ENCODE data around the gene HORMAD2.
"Not testable (repeated sequence)": the region's sequence is repeated elsewhere in the genome, so short reads cannot be mapped to it uniquely, and the experiment has no call there.

The HORMAD2 gene

DNA sequence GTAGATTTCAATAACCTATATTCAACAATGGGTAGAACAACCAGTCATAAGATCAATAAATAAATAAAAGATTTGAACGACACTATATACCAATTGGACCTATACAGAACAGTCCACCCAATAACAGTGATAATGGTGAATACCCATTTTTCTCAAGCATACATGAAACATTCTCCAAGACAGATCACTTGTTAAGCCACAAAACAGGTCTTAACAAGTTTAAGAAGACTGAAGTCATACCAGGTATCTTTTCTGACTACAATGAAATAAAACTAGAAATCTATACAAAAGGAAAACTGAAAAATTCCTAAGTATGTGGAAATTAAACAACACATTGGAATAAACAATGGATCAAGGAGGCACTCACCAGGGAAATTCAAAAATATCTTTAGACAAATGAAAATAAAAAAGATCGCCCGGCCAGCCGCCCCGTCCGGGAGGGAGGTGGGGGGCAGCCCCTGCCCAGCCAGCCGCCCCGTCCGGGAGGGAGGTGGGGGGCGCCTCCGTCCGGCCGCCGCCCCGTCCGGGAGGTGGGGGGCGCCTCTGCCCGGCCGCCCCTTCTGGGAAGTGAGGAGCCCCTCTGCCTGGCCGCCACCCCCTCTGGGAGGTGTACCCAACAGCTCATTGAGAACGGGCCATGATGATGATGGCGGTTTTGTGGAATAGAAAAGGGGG, 20.8 kb upstream of the HORMAD2 start:
- DNase-seq, result not testable (repeated sequence)

DNA sequence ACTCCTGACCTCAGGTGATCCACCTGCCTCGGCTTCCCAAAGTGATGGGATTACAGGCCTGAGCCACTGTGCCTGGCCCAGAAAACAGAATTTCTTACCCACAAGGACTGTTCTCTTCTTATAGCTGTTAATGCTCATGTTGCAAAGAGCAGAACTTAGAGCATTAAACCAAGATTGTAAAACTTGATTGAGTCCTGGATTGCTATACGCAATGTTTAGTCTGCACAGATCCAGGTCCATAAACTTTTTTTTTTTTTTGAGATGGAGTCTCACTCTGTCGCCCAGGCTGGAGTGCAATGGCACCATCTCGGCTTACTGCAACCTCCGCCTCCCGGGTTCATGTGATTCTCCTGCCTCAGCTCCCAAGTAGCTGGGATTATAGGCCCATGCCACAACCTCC, 19.2 kb upstream of the HORMAD2 start:
- DNase-seq, result not testable (repeated sequence)

DNA sequence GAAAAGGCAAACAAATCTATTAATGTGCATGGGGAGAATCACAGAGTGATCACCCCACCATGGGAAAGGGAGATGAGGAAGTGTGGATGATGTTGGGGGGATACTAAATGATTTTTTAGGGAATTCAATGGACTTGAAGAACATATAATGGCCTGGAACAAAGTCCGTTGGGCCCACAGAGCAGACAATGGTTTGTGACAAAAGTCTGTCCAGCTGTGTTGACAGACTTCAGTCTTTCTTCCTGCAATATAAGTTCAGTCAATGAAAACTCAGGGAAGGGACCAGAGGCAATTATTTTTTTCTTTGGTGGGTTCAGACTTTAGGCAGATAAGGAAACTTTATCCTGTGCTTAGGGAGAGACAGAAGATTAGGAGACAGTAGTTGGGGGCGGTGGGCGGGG, 18.0 kb upstream of the HORMAD2 start:
- no peak for DNase-seq

DNA sequence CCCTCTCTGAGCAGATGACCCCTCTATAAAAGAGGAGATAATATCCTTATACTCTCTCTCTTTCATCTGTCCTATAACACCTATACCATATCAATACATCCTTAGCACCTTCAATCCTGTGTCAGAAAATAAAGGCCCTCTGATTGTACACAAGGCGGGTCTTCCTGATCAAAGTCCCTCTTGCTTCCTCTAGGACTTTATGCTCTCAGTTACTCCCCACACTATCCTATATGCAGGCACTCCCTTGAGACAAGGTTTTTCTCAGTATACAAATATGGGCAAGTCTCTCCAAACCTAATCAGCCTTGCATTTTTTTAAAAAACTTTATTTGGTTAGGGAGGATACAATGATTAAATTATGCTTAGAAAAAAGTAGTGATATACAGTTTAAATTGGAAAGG, 17.3 kb upstream of the HORMAD2 start:
- DNase-seq, result no peak

DNA sequence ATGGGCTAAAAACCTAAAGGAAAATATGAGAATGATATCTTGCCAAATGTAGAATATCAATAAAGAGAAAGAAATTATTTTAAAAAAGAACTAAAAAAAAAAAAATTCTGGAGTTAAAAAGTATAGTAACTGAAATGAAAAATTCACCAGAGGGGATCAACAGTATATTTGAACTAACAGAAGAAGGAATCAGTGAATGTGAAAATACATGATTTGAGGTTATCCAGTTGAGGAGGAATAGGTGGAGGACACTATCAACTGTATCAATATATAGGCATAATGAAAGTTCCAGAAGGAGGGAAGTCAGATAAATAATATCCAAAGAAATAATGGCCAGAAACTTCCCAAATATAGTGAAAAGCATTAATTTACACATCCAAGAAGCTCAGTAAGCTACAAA, 16.1 kb upstream of the HORMAD2 start:
- no peak for DNase-seq

DNA sequence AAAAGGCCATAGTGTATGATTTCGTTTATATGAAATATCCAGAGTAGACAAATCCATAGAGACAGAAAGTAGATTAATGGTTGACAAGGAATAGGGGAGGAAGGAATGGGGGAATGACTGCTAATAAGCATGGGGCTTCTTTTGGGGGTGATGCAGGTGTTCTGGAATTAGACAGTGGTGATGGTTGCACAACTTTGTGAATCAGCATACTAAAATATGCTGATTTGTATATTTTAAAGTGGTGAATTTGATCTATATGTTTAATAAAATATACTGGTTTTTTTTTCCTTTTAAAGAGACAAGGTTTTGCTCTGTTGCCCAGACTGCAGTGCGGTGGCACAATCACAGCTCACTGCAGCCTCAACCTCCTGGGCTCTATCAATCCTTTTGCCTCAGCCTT, 6.5 kb upstream of the HORMAD2 start:
- no peak for DNase-seq

DNA sequence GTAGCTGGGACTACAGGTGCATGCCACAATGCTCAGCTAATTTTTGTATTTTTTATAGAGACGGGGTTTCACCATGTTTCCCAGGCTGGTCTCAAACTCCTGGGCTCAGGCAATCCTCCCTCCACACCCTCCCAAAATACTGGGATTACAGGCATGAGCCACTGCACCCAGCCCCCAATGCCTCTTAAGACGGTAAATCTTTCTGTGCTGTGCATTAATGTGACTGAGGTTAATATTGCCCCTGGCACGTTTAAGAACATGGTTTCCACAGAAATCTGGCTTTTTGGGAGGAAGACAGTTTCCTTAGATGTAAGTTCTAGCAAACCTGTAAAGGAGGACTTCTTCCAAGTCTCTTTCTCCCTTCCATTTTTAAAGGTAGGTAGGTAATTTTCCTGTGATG, 6.1 kb upstream of the HORMAD2 start:
- no peak for DNase-seq

DNA sequence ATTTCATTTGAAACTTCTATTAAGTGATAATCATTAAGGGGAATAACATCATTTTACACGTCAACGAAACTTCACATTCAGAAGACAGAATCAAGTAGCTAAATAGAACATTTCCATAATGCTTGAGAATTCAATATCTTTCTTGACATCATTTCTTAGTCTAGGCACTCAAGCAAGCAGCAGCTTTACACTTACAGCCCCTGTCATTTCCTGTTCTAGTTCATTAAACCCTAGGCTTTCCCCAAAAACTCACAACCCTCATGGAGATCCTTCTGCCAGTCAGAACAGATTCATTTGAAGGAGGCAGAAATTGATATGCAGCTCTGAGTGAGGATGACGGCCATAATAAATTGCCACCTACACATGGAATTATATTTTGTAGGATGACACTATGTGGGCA, 5.3 kb upstream of the HORMAD2 start:
- no peak for DNase-seq

DNA sequence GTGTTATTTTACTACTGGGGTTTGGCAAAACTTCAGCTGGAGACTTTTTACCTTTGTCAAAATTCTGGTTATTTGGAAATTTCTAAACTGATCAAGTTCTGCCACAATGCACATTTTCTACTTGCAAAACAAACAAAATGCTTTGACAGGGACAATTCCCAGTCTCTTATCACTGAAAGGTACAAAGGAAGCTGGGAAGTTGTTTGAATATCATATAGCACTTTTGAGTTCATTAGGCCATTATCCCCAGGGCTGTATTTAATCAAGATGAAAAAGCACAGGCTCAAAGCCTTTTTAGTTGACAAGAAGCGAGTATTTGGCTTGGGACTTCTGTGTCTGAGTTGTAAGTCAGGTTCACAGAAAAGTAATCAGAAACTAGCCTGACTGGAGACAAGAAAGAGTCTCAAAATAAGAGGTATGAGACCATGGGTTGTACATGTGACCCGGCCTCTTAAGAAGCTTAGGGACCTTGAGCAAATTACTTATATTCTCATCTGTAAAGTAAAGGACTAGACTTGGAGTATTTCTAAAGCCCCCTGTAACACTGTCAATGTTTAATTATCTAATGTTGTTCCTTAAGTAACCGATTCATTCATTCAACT, 2.9 kb upstream of the HORMAD2 start:
- DNase-seq, result no peak

DNA sequence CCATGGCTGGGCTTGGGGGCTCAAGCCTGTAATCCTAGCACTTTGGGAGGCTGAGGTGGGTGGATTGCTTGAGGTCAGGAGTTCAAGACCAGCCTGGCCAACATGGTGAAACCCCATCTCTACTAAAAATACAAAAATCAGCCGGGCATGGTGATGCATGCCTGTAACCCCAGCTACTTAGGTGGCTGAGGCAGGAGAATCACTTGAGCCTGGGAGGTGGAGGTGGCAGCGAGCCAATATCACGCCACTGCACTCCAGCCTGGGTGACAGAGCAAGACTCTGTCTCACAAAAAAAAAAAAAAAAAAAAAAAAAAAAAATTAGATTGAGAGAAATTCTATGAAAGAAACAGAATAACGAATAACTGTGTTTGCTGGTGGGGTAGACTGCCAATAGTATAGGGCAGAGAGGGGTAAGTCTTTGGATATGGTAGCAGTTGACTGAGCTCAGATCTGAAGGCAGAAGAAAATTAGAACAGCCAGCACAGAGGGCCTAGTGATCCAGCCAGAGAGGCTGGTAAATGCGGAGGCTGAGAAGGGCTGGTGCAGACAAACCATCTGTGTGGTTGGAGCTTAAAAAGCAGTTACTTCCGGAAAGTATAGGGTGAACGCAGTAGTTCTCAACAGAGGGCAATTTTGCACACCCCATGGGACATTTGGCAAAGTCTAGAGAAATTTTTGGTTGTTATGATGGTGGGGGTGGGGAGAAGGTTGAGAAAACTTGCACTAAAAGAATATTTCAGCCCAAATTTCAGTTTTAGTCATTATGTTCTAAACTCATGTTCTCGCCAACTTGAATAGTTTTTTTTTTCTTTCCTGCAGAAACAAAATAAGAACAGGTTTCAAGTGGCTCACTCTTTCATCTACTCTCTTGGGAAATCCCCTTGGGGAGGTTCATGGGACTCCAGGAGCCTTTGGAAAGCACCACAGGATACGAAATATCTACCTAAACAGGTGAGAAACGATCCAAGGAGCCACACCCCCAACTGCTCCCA, 1.6 kb upstream of the HORMAD2 start:
- peak in 1 of 6 experiments; percentile 8 for DNase-seq

DNA sequence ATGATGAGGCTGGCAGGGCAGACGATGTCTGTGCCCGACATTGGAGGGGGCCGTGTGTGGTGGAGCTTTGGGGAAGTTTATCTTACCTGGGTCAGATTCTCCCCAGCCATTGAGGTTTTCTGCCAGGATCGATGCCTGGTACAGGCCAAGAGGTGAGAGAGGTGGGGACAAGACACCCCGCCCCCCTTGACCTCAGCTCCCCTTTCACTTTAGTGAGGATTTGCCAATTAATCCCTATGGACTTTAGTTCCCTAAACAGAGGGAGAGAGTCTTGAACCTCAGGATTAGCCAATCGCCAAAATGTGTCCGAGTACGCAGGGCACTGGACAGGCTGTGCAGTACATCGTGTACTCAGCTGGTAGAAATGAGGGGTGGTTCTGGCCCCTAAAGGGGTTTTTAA, 541 bp downstream of the HORMAD2 start:
- no peak for DNase-seq

DNA sequence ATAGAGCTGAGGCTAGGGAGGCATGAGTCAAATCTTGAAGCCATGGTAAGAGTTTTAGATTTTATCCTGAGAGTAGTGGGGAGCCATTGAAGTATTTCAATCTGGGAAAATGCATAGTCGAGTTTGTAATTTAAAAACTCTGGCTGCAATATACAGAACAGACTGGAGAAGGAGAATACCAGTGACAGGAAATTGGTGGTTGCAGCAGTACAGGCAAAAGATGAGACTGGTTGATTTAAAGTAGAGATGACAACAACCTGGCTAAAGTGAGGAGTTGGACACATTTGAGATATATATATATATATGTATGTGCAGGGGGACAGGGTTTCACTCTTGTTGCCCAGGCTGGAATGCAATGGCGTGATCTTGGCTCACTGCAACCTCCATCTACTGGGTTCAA, 6.2 kb downstream of the HORMAD2 start:
- no peak for DNase-seq

DNA sequence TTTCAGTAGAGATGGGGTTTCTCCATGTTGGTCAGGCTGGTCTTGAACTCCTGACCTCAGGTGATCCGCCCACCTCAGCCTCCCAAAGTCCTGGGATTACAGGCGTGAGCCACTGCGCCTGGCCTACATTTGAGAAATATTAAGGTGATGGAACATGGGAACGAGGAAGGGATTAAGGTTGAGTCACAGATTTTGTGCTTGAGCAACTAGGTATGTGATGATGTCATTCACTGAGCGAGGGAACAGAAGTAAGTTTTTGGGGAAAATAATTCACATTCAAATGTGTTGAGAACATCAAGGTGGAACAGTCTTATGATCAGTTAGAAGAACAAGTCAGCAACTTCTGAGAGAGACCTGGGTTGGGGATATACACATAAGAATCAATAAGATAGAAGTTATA, 6.8 kb downstream of the HORMAD2 start:
- DNase-seq, result not testable (repeated sequence)

DNA sequence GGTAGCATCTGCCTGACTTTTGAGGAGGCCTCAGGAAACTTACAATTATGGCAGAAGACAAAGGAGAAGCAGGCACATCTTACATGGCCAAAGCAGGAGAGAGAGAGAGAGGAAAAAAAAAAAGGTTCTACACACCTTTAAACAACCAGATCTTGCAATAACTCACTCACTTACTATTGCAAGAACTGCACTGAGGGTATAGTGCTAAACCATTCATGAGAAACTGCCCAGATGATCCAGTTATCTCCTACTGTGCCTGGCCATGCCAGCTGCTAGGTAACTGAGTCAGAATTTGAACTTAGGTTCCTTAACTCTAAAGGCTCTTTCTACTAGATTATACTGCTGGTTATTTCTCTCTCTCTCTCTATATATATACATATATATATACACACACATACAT, 7.3 kb downstream of the HORMAD2 start:
- no peak for DNase-seq

DNA sequence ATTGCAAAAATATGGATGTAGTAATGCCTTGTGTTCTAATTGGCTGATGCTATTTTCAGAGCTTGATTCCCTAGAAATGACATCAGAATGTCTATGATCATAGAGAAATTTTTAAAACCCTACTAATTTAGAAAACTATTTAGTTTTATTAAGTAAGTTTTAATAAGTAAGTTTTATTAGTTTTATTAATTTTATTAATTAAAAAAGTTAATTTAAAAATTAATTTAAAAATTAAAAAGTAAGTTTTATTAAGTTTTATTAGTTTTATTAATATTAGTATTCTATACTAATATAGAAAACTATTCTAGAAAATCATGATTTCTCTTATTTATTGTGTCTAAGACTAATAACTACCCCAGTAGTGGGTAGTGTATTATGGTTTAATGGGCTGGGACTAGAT, 8.2 kb downstream of the HORMAD2 start:
- no peak for DNase-seq

DNA sequence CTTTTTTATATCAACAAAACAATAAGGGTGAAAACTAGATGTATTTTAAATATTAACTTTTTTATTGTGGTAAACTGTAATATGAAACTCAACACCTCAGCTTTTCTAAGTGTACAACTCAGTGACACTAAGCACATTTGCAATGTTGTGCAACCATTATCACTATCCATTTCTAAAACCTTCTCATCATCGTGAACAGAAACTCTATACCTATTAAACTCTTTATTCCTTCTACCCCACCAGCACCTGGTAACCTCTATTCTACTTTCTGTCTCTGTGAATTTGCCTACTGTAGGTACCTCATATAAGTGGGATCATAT, 9.4 kb downstream of the HORMAD2 start:
- DNase-seq, result no peak

DNA sequence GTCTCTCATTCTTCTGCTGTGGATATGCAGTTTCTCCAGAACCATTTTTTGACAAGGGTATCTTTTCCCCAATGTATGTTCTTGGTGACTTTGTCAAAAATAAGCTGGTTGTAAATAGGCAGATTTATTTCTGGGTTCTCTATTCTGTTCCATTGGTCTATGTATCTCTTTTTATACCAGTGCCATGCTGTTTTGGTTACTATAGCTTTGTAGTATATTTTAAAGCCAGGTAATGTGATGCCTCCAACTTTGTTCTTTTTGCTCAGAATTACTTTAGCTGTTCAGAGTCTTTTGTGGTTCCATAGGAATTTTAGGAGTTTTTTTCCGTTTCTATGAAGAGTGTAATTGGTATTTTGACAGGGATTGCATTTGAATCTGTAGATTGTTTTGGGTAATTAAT, 12.4 kb downstream of the HORMAD2 start:
- DNase-seq, result no peak

DNA sequence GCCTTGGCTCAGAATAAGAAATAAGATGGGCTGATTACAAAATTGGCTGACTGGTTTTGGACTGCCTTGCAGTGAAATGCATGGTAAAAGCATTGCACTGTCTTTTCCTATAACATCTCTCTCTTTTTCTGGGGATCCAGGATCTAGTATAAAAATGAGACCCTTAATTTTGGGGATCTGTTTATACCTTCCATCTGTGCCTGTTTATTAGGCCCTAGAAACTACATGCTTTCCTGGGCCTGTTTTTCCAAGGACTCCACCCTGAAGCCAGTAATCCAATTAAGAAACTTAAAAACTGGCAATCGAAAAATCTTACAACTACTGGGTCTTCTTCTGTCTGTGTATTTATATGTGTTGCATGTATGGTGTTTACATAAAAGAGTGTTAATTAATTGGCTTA, 14.5 kb downstream of the HORMAD2 start:
- DNase-seq, result no peak

DNA sequence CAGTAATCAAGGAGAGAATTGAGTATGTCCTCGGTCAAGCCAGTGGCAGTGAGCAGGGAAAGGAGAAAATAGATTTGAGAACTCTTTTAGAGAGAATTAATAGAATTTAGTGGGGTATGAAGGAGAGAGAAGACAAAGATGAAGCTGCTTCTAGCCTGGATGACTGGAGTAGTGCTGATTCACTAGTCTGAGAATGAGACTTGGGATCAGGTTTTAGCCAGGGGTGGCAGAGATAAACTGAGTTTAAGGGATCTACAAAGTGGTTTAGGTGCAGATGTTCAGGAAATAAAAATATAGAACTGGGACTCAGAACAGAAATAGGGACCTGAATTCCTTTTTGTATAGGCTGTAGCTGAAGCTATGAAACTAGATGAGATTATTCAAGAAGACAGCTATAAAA, 17.6 kb downstream of the HORMAD2 start:
- DNase-seq, result no peak

DNA sequence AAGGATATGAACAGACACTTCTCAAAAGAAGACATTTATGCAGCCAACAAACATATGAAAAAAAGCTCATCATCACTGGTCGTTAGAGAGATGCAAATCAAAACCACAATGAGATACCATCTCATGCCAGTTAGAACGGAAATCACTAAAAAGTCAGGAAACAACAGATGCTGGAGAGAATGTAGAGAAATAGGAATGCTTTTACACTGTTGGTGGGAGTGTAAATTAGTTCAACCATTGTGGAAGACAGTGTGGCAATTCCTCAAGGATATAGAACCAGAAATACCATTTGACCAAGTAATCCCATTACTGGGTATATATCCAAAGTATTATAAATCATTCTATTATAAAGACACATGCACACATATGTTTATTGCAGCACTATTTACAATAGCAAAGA, 20.5 kb downstream of the HORMAD2 start:
- DNase-seq, result peak in 3 of 6 experiments; percentile 9 to 32 (median 20)

DNA sequence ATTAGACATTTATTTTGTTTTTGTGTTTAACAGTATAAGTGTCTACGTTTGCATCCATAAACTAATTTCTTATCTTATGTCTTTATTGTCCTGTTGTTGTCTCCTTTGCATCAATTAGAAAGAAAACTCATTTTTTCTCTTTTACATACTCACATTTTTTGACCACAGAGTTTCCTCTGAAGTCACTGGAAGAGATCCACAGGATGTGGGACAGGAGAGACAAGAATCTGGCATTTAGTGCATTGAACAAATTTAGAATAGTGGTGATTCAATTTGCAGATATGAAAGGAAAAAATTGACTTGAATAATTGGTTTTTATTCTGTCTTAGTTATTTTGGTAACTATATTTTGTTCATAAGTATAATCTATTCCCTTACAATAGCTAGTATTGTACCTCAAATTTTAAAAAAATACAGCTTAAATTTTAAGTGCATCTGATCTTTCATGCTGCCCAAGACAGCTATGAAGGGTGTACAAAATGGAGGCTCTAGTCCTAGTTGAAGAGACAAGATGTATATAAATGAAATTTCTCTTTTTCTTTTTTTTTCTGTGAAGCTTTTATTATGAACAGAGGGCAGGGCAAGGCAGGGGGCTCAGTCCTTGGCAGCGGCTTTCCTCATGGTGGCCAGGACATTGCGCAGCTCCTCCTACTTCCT, 24.4 kb downstream of the HORMAD2 start:
- DNase-seq, result peak in 3 of 6 experiments; percentile 32 to 41 (median 37)

DNA sequence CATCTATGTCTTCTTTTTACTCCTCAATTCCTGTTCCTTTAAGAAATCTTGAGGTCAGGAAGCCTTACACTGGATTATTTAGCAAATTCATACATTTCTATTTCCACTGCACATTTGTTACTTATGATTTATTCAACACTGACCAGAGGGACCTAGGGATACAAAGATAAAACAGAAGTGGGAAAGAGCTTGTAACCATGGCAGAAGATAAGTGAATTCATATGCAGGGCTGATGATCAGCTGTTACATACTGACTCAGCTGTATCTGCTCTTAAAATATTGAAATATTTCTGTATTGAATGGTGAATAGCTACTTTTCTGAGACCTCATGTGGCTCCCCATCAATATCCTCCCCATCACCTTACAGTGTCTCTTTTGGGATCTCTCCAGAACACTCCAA, 25.2 kb downstream of the HORMAD2 start:
- DNase-seq, result no peak

DNA sequence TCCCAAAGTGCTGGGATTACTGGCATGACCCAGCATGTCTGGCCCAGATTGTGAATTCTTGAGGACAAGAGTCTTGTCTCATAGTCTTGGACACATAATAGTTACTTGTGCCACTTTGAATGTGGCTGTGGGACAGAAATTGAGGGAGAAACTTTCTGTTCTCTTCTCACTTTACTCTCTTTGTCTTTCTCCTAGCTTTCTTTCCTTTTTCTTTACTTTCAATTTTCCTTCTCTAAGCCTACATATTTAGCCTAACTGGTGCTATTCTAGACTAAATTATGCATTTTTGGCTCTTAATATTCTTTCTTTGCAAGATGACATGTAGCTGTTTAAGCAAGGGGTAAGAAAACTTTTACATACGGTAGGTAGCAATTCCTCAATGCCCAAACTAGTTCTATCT, 33.2 kb downstream of the HORMAD2 start:
- no peak for DNase-seq

DNA sequence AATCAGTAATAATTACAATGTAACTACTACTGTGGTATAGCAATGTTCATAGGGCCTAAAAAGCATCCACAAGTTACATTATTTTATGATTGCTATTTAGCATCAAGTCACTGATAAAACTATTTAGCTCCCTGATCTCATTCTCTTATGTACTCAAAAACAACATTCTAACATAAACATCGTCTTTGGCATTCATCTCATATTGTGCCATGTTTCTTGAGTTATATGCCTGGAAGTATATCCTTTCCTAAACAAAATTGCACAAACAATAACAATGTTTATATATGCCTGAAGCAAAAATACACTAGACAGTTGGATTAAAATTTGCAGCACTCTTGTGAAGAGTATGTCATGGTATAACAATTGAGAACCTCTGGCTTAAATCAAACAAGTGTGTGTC, 34.1 kb downstream of the HORMAD2 start:
- no peak for DNase-seq

All from stimulated activated naive CD4-positive, alpha-beta T cell (primary cell).